ENCODE results near the gene SHISA6.

DNA sequence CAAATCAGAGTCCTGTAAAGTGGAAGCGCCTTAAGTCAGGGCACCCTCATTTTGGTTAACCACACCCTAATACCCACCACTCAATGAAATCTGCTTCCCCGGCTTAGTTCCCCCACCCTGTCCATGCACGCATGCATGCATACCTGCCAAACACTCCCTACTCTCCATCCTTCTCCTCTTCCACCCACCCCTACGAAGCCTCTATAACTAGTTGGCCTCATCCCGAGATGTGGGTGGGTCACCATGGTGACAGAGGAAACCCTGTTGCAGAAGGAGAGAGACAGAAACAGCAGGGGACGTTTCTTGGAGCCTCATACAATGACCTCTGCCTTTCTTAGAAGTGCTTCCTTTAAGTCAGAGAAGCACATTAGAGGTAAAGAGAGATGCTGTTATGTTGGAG is 310.4 kb downstream of the SHISA6 start:
- TF ChIP-seq, protein P1, sequence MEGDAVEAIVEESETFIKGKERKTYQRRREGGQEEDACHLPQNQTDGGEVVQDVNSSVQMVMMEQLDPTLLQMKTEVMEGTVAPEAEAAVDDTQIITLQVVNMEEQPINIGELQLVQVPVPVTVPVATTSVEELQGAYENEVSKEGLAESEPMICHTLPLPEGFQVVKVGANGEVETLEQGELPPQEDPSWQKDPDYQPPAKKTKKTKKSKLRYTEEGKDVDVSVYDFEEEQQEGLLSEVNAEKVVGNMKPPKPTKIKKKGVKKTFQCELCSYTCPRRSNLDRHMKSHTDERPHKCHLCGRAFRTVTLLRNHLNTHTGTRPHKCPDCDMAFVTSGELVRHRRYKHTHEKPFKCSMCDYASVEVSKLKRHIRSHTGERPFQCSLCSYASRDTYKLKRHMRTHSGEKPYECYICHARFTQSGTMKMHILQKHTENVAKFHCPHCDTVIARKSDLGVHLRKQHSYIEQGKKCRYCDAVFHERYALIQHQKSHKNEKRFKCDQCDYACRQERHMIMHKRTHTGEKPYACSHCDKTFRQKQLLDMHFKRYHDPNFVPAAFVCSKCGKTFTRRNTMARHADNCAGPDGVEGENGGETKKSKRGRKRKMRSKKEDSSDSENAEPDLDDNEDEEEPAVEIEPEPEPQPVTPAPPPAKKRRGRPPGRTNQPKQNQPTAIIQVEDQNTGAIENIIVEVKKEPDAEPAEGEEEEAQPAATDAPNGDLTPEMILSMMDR (IDR thresholded peaks at IDR 0.05; ENCODE audit: low read depth, low read length, missing input control) = no peak
- TF ChIP-seq SP1 (IDR thresholded peaks at IDR 0.05) = no peak
- TF ChIP-seq, protein P2, sequence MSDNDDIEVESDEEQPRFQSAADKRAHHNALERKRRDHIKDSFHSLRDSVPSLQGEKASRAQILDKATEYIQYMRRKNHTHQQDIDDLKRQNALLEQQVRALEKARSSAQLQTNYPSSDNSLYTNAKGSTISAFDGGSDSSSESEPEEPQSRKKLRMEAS (IDR thresholded peaks at IDR 0.05) = no peak
- no peak for TF ChIP-seq RAD21 (IDR thresholded peaks at IDR 0.05)
- TF ChIP-seq GABPA (IDR thresholded peaks at IDR 0.05 in 1 of 2, conservative IDR thresholded peaks at IDR 0.05 in 1 of 2) = no peak
- TF ChIP-seq JUND (IDR thresholded peaks at IDR 0.05) = no peak
- no peak for TF ChIP-seq HNF4A (conservative IDR thresholded peaks at IDR 0.05)
- TF ChIP-seq YY1 (IDR thresholded peaks at IDR 0.05) = no peak
- TF ChIP-seq, protein P3, sequence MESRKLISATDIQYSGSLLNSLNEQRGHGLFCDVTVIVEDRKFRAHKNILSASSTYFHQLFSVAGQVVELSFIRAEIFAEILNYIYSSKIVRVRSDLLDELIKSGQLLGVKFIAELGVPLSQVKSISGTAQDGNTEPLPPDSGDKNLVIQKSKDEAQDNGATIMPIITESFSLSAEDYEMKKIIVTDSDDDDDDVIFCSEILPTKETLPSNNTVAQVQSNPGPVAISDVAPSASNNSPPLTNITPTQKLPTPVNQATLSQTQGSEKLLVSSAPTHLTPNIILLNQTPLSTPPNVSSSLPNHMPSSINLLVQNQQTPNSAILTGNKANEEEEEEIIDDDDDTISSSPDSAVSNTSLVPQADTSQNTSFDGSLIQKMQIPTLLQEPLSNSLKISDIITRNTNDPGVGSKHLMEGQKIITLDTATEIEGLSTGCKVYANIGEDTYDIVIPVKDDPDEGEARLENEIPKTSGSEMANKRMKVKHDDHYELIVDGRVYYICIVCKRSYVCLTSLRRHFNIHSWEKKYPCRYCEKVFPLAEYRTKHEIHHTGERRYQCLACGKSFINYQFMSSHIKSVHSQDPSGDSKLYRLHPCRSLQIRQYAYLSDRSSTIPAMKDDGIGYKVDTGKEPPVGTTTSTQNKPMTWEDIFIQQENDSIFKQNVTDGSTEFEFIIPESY (IDR thresholded peaks at IDR 0.05) = no peak
- TF ChIP-seq, protein P4, sequence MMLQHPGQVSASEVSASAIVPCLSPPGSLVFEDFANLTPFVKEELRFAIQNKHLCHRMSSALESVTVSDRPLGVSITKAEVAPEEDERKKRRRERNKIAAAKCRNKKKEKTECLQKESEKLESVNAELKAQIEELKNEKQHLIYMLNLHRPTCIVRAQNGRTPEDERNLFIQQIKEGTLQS (IDR thresholded peaks at IDR 0.05) = no peak

Data from liver (tissue), 3 donors.